PC-9 (cell line): Measurements from ENCODE around the gene RNASE1. TPM values are rescaled to one million over a fixed set of nuclear protein-coding genes. Genes with fewer than 3 reads are reported as not detected.

ENCODE experiments used
- BruUV-seq: library from RNA; stranded (reverse); fragments of 400-500 nt; replicated peaks from 2 replicates; lab custom pipeline; 2021; lab: Mats Ljungman, UMichigan
- CTCF ChIA-PET: fragments of 300-600 bp; sonication (Branson Sonifier 250); formaldehyde crosslinking; loops from one replicate; lab custom pipeline; 2022; ENCODE audit warnings: antibody characterized with exemption; lab: Charles Lee
- POLR2A ChIA-PET: fragments of 300-600 bp; sonication (Branson Sonifier 250); formaldehyde crosslinking; loops from one replicate; lab custom pipeline; 2022; ENCODE audit warnings: antibody characterized with exemption; ENCODE audit not compliant: unreplicated experiment; lab: Charles Lee
- DNase-seq, 2 experiments: peaks; one replicate each; pipeline versions ENCODE4 v3.0.0 to v3.0.0-alpha.2; 2015 to 2022; ENCODE audit warnings: mixed read lengths in 1 of 2
- H2AFZ ChIP-seq: fragments of 200-600 bp; sonication (generic); 2 replicates; pipeline ENCODE4 v1.8.1; 2017; ENCODE audit warnings: antibody characterized with exemption
- H3F3A ChIP-seq: fragments of 200-600 bp; sonication (generic); 2 replicates; pipeline ENCODE4 v1.8.1; 2017; ENCODE audit warnings: antibody characterized with exemption, mild to moderate bottlenecking, low read depth; ENCODE audit not compliant: insufficient read depth
- H3K27ac ChIP-seq: fragments of 200-600 bp; sonication (generic); 2 replicates; pipeline ENCODE4 v1.6.1; 2016; ENCODE audit warnings: mixed run types
- H3K27me3 ChIP-seq: fragments of 200-600 bp; sonication (generic); 2 replicates; pipeline ENCODE4 v1.6.1; 2016; ENCODE audit warnings: low read depth, mixed run types; ENCODE audit not compliant: insufficient read depth
- H3K36me3 ChIP-seq: fragments of 200-600 bp; sonication (generic); 2 replicates; pipeline ENCODE4 v1.6.1; 2016; ENCODE audit warnings: low read depth, mixed run types
- H3K4me1 ChIP-seq: fragments of 200-600 bp; sonication (generic); replicated peaks from 2 replicates; pipeline ENCODE4 v1.6.1; 2016; ENCODE audit warnings: mixed run types; ENCODE audit not compliant: insufficient read depth
- H3K4me2 ChIP-seq: fragments of 200-600 bp; sonication (generic); 2 replicates; pipeline ENCODE4 v1.6.1; 2017; ENCODE audit warnings: mixed run types
- H3K4me3 ChIP-seq: fragments of 200-600 bp; sonication (generic); 2 replicates; pipeline ENCODE4 v1.6.1; 2016; ENCODE audit warnings: mixed run types
- H3K79me2 ChIP-seq: fragments of 200-600 bp; sonication (generic); 2 replicates; pipeline ENCODE4 v1.6.1; 2017; ENCODE audit warnings: low read depth, mixed run types
- H3K9me2 ChIP-seq: fragments of 200-600 bp; sonication (generic); 2 replicates; pipeline ENCODE4 v1.8.1; 2017; ENCODE audit warnings: mild to moderate bottlenecking; ENCODE audit not compliant: insufficient read depth
- H3K9me3 ChIP-seq: fragments of 200-600 bp; sonication (generic); 2 replicates; pipeline ENCODE4 v1.8.1; 2016; ENCODE audit warnings: low read depth; ENCODE audit not compliant: insufficient read depth
- H4K20me1 ChIP-seq: fragments of 200-600 bp; sonication (generic); 2 replicates; pipeline ENCODE4 v1.8.1; 2017; ENCODE audit not compliant: insufficient read depth
- CTCF ChIP-seq: fragments of 200-600 bp; sonication (generic); conservative IDR thresholded peaks from 2 replicates; pipeline ENCODE4 v1.6.1; 2017; ENCODE audit warnings: mixed run types, antibody characterized with exemption, mild to moderate bottlenecking, moderate library complexity
- EZH2 ChIP-seq: fragments of 200-600 bp; sonication (generic); IDR thresholded peaks from 2 replicates; pipeline ENCODE4 v1.8.0; 2017; ENCODE audit warnings: antibody characterized with exemption, low read depth
- intact Hi-C: fragments of 100-400 bp; cut with micrococcal nuclease; formaldehyde crosslinking; loops from one replicate; pipeline ENCODE4 v1.10.0; 2022; ENCODE audit not compliant: unreplicated experiment
- total RNA-seq: library from RNA; stranded (reverse); gene quantifications from 2 replicates; pipeline ENCODE4 v1.2.3, GENCODE V29; 2021

The RNASE1 gene
- total RNA-seq, 1 experiment from 2014 or later, result 47.4 TPM

GRCh38 chr14:20798318-20798717 lies 4.3 kb downstream of the RNASE1 start:
- Histone ChIP-seq H4K20me1 (no peaks in the 10 kb centered on the region), H3K27ac (no peak overlapping the region), H3K36me3 (no peaks in the 10 kb centered on the region), H3K4me1 (no peaks in the 10 kb centered on the region), H3K4me3 (no peak overlapping the region), H2AFZ (no peak overlapping the region), H3K27me3 (no peaks in the 10 kb centered on the region), H3F3A (no peaks in the 10 kb centered on the region), H3K79me2 (no peaks in the 10 kb centered on the region), H3K4me2 (no peak overlapping the region), H3K9me2 (no peaks in the 10 kb centered on the region), H3K9me3 (no peaks in the 10 kb centered on the region)
- CTCF ChIA-PET, result interaction anchor here (0.5 kb wide), 1 partner anchor 35 kb away, joined by 3 read pairs; no protein-coding TSS in a partner anchor
- BruUV-seq, result no TSS peak
- POLR2A ChIA-PET, result interaction anchor here (0.7 kb wide), 1 partner anchor 39 kb away, joined by 4 read pairs; no protein-coding TSS in a partner anchor
- no peak for DNase-seq
- intact Hi-C loops, result no loop called here
- TF ChIP-seq EZH2 (no peak), CTCF (no peak)

- DNase-seq, result no peak
- Histone ChIP-seq H3K9me3 (no peaks in the 10 kb centered on the region), H3K4me1 (no peaks in the 10 kb centered on the region), H3K27me3 (no peaks in the 10 kb centered on the region), H3K36me3 (no peaks in the 10 kb centered on the region), H4K20me1 (no peaks in the 10 kb centered on the region), H3K4me3 (no peak overlapping the region), H3K9me2 (no peaks in the 10 kb centered on the region), H3K79me2 (no peaks in the 10 kb centered on the region), H3F3A (no peaks in the 10 kb centered on the region), H2AFZ (no peak overlapping the region), H3K27ac (no peak overlapping the region), H3K4me2 (no peak overlapping the region)
- TF ChIP-seq EZH2 (no peak), CTCF (no peak)
- no TSS peak for BruUV-seq
- POLR2A ChIA-PET, result no interaction called here
- intact Hi-C loops, result no loop called here
- CTCF ChIA-PET, result no interaction called here
Measured at GRCh38 chr14:20797164-20797563, 5.5 kb downstream of the RNASE1 start.

- Histone ChIP-seq H3K9me2 (no peaks in the 10 kb centered on the region), H3K4me1 (no peaks in the 10 kb centered on the region), H4K20me1 (no peaks in the 10 kb centered on the region), H3K27ac (no peak overlapping the region), H3K79me2 (no peaks in the 10 kb centered on the region), H3F3A (no peaks in the 10 kb centered on the region), H3K4me3 (no peak overlapping the region), H2AFZ (no peak overlapping the region), H3K36me3 (no peaks in the 10 kb centered on the region), H3K4me2 (no peak overlapping the region), H3K9me3 (no peaks in the 10 kb centered on the region), H3K27me3 (no peaks in the 10 kb centered on the region)
- CTCF ChIA-PET, result interaction anchor here (0.6 kb wide), 1 partner anchor 168 kb away, joined by 3 read pairs; no protein-coding TSS in a partner anchor
- POLR2A ChIA-PET, result no interaction called here
- intact Hi-C loops, result no loop called here
- DNase-seq, result no peak
- TF ChIP-seq EZH2, result no peak
- no TSS peak for BruUV-seq
Measured at GRCh38 chr14:20794644-20795369, 7.8 kb downstream of the RNASE1 start.
